Caco-2 (cell line): ENCODE results near the gene FUT7. TPM values are rescaled to one million over a fixed set of nuclear protein-coding genes. Genes with fewer than 3 reads are reported as not detected.
"Not testable (repeated sequence)": the region's sequence is repeated elsewhere in the genome, so short reads cannot be mapped to it uniquely, and the experiment has no call there.

Experiments
- BruUV-seq: library from RNA; stranded (reverse); fragments of 400-500 nt; replicated peaks from 2 replicates; lab custom pipeline; 2021; lab: Mats Ljungman, UMichigan
- CTCF ChIA-PET: fragments of 300-600 bp; sonication (Branson Sonifier 250); formaldehyde crosslinking; loops from one replicate; lab custom pipeline; 2022; ENCODE audit warnings: antibody characterized with exemption; lab: Charles Lee
- POLR2A ChIA-PET: fragments of 300-600 bp; sonication (Branson Sonifier 250); formaldehyde crosslinking; loops from one replicate; lab custom pipeline; 2022; ENCODE audit warnings: antibody characterized with exemption; lab: Charles Lee
- DNase-seq, 2 experiments: peaks; one replicate each; pipeline versions ENCODE4 v3.0.0 to v3.0.0-alpha.2; 2020 to 2022
- H3K27me3 ChIP-seq: replicated peaks from 2 replicates; pipeline ENCODE4 v1.6.0; 2011; ENCODE audit warnings: low read length; ENCODE audit not compliant: control insufficient read depth, insufficient read depth
- H3K36me3 ChIP-seq: 2 replicates; pipeline ENCODE4 v1.5.1; 2011; ENCODE audit warnings: low read length; ENCODE audit not compliant: control insufficient read depth, insufficient read depth
- H3K4me1 ChIP-seq: fragments of 250-450 bp; sonication (Bioruptor Pico); 2 replicates; pipeline ENCODE4 v1.5.1; 2020; ENCODE audit warnings: mild to moderate bottlenecking
- H3K4me3 ChIP-seq: 2 replicates; pipeline ENCODE4 v1.5.1; 2011; ENCODE audit warnings: low read depth, mild to moderate bottlenecking, control low read depth, low read length
- H3K9me3 ChIP-seq: fragments of 250-450 bp; sonication (Bioruptor Pico); 2 replicates; pipeline ENCODE4 v1.5.1; 2020; ENCODE audit warnings: mild to moderate bottlenecking, moderate library complexity
- H3K27ac Mint-ChIP-seq: one replicate; pipeline ENCODE4 v1.8.0; 2022; ENCODE audit warnings: mixed read lengths; ENCODE audit not compliant: unreplicated experiment
- H3K27me3 Mint-ChIP-seq: one replicate; pipeline ENCODE4 v1.8.0; 2022; ENCODE audit warnings: mixed read lengths; ENCODE audit not compliant: insufficient read depth, unreplicated experiment
- H3K36me3 Mint-ChIP-seq: one replicate; pipeline ENCODE4 v1.8.0; 2022; ENCODE audit warnings: mild to moderate bottlenecking, mixed read lengths; ENCODE audit not compliant: insufficient read depth, unreplicated experiment
- H3K4me1 Mint-ChIP-seq: one replicate; pipeline ENCODE4 v1.8.0; 2022; ENCODE audit warnings: low read depth, mixed read lengths; ENCODE audit not compliant: unreplicated experiment
- H3K4me3 Mint-ChIP-seq: one replicate; pipeline ENCODE4 v1.8.0; 2022; ENCODE audit warnings: mild to moderate bottlenecking, moderate library complexity, mixed read lengths; ENCODE audit not compliant: unreplicated experiment
- H3K9me3 Mint-ChIP-seq: one replicate; pipeline ENCODE4 v1.8.0; 2022; ENCODE audit warnings: mixed read lengths; ENCODE audit not compliant: unreplicated experiment
- intact Hi-C: fragments of 100-400 bp; cut with micrococcal nuclease; formaldehyde crosslinking; loops from one replicate; pipeline ENCODE4 v1.10.0; 2022; ENCODE audit not compliant: unreplicated experiment
- total RNA-seq: library from RNA; stranded (reverse); gene quantifications from 2 replicates; pipeline ENCODE4 v1.2.3, GENCODE V29; 2022
- TF ChIP-seq, protein P1 (sequence below), 2 experiments: fragments of 200-600 bp in 1 of 2; IDR thresholded peaks; 1 replicate in 1 of 2; 2 replicates in 1 of 2; pipeline versions ENCODE4 v1.5.1 to v1.8.0; 2011 to 2022; ENCODE audit warnings: antibody characterized with exemption in 1 of 2, control low read depth in 1 of 2, inconsistent platforms in 1 of 2, low read depth in 1 of 2, low read length in 1 of 2, mild to moderate bottlenecking in 1 of 2, moderate library complexity in 1 of 2; ENCODE audit not compliant: insufficient read depth in 1 of 2, severe bottlenecking in 1 of 2, unreplicated experiment in 1 of 2

FUT7 gene
- total RNA-seq, 1 experiment from 2014 or later = not detected

DNA sequence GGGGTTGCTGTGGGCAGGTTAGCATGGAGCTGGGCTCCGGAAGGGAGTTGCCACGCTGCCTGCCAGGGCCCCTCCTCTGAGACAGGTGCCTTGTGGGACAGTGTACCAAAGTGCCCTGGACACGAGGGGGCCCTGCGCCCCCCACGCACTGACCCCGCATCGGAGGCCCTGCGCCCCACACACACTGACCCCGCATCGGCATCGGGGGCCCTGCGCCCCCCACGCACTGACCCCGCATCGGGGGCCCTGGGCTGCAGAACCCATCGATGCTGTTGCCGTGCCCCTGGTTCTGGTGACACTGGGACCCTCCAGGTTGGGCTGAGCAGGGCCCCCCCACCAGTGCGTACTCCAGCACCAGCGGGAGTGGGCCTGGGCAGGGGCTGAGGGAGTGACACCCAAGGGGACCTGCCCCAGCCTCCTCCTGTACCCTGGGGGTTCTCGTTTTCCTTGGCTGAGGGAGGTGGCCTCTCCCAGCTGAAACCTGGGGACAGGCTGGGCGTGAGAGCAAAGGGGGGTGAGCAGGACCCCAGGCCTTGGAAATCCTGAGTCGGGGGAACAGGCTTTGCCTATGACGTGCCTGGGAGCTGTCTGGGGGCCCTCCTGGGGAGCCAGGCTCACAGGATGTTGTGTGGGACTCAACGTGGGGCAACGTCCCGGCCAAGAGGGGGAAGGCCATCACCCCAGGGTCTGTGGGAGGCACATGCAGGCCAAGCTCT lies 31.6 kb upstream of the FUT7 start:
- intact Hi-C loops = no loop called here
- H3K36me3 Mint-ChIP-seq = peaks cover 23% of the 10 kb centered on the region
- POLR2A ChIA-PET = interaction anchor here (0.6 kb wide), 1 partner anchor 57 kb away, joined by 7 read pairs; no protein-coding TSS in a partner anchor
- Histone ChIP-seq H3K9me3 (no peaks in the 10 kb centered on the region), H3K27me3 (no peaks in the 10 kb centered on the region), H3K4me3 (no peak overlapping the region), H3K4me1 (peaks cover 7% of the 10 kb centered on the region), H3K36me3 (0 out of 2 replicates have a peak, but pooled peaks cover 2% of the 10 kb centered on the region)
- H3K4me3 Mint-ChIP-seq = no peak overlapping the region
- H3K9me3 Mint-ChIP-seq = no peaks in the 10 kb centered on the region
- DNase-seq = no peak
- CTCF ChIA-PET = interaction anchor here (0.6 to 2.1 kb wide), 12 partner anchors 8 to 221 kb away, joined by 3 to 31 read pairs (median 4); partner anchors contain the start of genes AJM1, ANAPC2, ENTPD2 and MAN1B1
- H3K27me3 Mint-ChIP-seq = no peaks in the 10 kb centered on the region
- no TSS peak for BruUV-seq
- H3K27ac Mint-ChIP-seq = no peak overlapping the region
- TF ChIP-seq, protein P1, sequence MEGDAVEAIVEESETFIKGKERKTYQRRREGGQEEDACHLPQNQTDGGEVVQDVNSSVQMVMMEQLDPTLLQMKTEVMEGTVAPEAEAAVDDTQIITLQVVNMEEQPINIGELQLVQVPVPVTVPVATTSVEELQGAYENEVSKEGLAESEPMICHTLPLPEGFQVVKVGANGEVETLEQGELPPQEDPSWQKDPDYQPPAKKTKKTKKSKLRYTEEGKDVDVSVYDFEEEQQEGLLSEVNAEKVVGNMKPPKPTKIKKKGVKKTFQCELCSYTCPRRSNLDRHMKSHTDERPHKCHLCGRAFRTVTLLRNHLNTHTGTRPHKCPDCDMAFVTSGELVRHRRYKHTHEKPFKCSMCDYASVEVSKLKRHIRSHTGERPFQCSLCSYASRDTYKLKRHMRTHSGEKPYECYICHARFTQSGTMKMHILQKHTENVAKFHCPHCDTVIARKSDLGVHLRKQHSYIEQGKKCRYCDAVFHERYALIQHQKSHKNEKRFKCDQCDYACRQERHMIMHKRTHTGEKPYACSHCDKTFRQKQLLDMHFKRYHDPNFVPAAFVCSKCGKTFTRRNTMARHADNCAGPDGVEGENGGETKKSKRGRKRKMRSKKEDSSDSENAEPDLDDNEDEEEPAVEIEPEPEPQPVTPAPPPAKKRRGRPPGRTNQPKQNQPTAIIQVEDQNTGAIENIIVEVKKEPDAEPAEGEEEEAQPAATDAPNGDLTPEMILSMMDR (IDR thresholded peaks at IDR 0.05; ENCODE audit: insufficient read depth in 1 of 2, low read depth in 1 of 2, low read length in 1 of 2, severe bottlenecking in 1 of 2, unreplicated experiment in 1 of 2) = no peak
- peaks cover 8% of the 10 kb centered on the region for H3K4me1 Mint-ChIP-seq

DNA sequence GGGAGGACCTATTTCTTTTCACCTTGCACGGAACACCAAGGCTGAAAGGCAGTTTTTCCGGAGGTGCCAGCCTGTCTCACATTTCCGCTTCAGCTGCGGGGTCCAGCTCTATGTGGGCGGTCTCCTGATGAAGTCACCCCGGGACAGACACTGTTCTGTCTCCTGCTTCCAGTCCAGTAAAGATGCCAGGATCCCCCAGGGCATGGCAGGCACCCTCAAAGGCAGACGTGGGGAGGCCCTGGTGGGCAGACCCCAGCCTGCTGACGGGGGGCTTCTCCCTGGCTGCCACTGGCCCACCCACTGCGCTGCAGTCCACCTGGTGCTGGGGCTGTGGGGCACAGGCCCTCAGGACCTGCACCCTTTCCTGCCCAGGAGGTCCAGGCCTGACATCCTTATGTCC lies 30.9 kb upstream of the FUT7 start:
- H3K27me3 ChIP-seq, BruUV-seq, H3K4me3 Mint-ChIP-seq, DNase-seq, H3K27ac Mint-ChIP-seq, H3K27me3 Mint-ChIP-seq, H3K9me3 ChIP-seq, H3K4me3 ChIP-seq, H3K4me1 Mint-ChIP-seq, H3K4me1 ChIP-seq, H3K36me3 ChIP-seq, intact Hi-C loops, H3K9me3 Mint-ChIP-seq, POLR2A ChIA-PET: not testable (repeated sequence)
- peaks cover 17% of the 10 kb centered on the region for H3K36me3 Mint-ChIP-seq
- CTCF ChIA-PET = interaction anchor here (2.1 kb wide), 1 partner anchor 16 kb away, joined by 31 read pairs; the partner anchor contains the start of gene NPDC1

DNA sequence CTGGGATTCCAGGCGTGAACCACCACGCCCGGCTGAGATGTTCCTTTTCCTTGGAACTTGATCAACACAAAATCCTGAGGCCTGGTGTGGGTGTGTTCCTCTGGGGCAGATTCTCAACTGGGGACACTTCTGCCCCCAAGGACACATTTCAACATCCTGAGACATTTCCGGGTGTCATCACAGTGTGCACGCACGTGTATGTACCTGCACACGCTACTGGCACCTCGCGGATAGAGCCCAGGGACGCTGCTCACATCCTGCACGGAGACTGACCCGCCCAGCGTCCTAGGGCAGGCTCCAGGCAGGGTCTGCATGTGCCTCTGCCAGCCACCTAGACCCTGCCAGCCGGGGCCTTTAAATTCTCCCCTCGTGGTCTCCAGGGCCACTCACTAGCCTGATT lies 30.5 kb upstream of the FUT7 start:
- TSS peak; percentile 58 for BruUV-seq
- Mint-ChIP-seq H3K4me1 (no peaks in the 10 kb centered on the region), H3K27ac (no peak overlapping the region), H3K9me3 (no peaks in the 10 kb centered on the region), H3K27me3 (no peaks in the 10 kb centered on the region), H3K4me3 (no peak overlapping the region), H3K36me3 (peaks cover 13% of the 10 kb centered on the region)
- no peak for DNase-seq
- H3K4me1 ChIP-seq = no peaks in the 10 kb centered on the region
- H3K9me3 ChIP-seq = no peaks in the 10 kb centered on the region
- ChIA-PET POLR2A (no interaction called here), CTCF (interaction anchor here (2.1 kb wide), 1 partner anchor 16 kb away, joined by 31 read pairs; the partner anchor contains the start of gene NPDC1)
- no peak overlapping the region for H3K4me3 ChIP-seq
- no peaks in the 10 kb centered on the region for H3K36me3 ChIP-seq
- H3K27me3 ChIP-seq = no peaks in the 10 kb centered on the region
- intact Hi-C loops = no loop called here
- TF ChIP-seq, protein P1 (IDR thresholded peaks at IDR 0.05; ENCODE audit: insufficient read depth in 1 of 2, low read depth in 1 of 2, low read length in 1 of 2, severe bottlenecking in 1 of 2, unreplicated experiment in 1 of 2) = no peak
